ENCODE measurements around the gene TXNL4A.

The TXNL4A gene

DNA sequence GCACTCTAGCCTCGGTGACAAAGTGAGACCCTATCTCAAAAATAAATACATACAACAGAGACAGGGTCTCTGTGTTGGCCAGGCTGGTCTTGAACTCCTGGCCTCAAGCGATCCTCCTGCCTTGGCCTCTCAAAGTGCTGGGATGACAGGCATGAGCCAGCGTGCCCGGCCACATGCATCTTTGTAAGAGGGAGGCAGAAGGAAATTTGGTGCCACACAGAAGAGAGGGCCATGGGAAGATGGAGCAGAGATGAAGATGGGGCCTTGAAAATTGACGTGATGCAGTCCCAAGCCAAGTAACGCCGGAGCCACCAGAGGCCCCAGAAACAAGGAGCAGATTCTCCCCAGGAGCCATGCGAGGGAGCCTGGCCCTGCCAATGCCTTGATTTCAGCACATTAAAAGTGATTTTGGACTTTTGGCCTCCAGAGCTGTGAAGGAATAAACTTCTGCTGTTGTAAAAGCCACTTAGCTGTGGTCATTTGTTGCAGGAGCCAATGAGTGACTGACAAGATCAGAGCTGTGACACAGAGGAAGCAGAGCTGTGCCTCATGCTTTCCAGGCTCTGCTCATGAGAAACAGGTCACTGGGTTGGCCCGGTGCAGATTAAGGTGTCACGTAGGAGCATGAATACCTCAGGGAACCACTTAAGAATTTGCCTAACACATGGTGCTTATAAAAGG, 34.3 kb downstream of the TXNL4A start:
- no peak overlapping the region for H3K4me2 ChIP-seq (ENCODE audit: insufficient read depth, low read length)
- H4K20me1 ChIP-seq (ENCODE audit: insufficient read depth, low read length): peaks cover 15% of the 10 kb centered on the region
- no peak overlapping the region for H2AFZ ChIP-seq (ENCODE audit: low read depth, low read length)
- peaks cover 24% of the 10 kb centered on the region for H3K4me1 ChIP-seq (ENCODE audit: insufficient read depth, low read length)
- H3K36me3 ChIP-seq (ENCODE audit: insufficient read depth, low read length): peaks cover 6% of the 10 kb centered on the region
- H3K27me3 ChIP-seq (ENCODE audit: insufficient read depth, low read length, poor library complexity): no peaks in the 10 kb centered on the region
- H3K9ac ChIP-seq (ENCODE audit: low read depth, low read length): no peak overlapping the region
- no peak overlapping the region for H3K4me3 ChIP-seq (ENCODE audit: low read depth in 1 of 2, low read length in 2 of 2)
- peaks cover 21% of the 10 kb centered on the region for H3K79me2 ChIP-seq (ENCODE audit: insufficient read depth, low read length)
- TF ChIP-seq, protein P1, sequence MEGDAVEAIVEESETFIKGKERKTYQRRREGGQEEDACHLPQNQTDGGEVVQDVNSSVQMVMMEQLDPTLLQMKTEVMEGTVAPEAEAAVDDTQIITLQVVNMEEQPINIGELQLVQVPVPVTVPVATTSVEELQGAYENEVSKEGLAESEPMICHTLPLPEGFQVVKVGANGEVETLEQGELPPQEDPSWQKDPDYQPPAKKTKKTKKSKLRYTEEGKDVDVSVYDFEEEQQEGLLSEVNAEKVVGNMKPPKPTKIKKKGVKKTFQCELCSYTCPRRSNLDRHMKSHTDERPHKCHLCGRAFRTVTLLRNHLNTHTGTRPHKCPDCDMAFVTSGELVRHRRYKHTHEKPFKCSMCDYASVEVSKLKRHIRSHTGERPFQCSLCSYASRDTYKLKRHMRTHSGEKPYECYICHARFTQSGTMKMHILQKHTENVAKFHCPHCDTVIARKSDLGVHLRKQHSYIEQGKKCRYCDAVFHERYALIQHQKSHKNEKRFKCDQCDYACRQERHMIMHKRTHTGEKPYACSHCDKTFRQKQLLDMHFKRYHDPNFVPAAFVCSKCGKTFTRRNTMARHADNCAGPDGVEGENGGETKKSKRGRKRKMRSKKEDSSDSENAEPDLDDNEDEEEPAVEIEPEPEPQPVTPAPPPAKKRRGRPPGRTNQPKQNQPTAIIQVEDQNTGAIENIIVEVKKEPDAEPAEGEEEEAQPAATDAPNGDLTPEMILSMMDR (IDR thresholded peaks at IDR 0.05; ENCODE audit: borderline replicate concordance, extremely low read depth, low read length, poor library complexity, severe bottlenecking): no peak
- TF ChIP-seq EZH2 (IDR thresholded peaks at IDR 0.05; ENCODE audit: borderline replicate concordance, low read depth, low read length, severe bottlenecking): no peak
- no peak overlapping the region for H3K27ac ChIP-seq (ENCODE audit: low read length)
- ATAC-seq (ENCODE audit: insufficient read depth, low read depth) (no peak), DNase-seq (no peak)
- H3K9me3 ChIP-seq (ENCODE audit: insufficient read depth, low read length, severe bottlenecking): no peaks in the 10 kb centered on the region

DNA sequence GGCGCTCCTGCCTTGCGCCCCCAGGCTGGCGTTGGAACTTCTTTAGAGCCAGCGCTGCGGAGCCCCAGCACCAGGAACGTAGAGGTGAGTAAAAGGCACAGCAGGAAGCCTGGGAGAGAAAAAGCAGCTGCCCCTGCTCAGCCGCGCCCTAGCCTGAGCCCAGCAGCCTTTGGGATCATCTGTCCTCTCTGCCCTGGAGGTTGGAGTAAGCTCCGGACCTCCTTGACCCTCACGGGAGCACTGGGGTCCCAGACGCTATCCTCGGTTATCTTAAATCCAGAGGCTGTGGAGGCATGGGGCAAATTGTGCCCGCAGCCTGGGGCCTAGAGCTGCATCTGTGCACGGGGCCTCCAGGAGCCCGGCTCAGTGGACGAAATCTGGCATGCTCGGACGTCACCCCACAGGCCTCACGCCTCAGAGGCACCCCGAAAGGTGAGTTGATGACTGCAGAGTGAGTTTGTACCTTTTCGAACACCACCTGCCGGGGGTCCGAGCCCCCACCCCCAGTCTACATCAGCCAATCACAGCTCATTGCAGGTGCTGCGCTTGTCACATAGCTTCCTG, 35.3 kb downstream of the TXNL4A start:
- no peaks in the 10 kb centered on the region for H3K9me3 ChIP-seq (ENCODE audit: insufficient read depth, low read length, severe bottlenecking)
- peaks cover 17% of the 10 kb centered on the region for H3K36me3 ChIP-seq (ENCODE audit: insufficient read depth, low read length)
- H3K4me2 ChIP-seq (ENCODE audit: insufficient read depth, low read length): no peak overlapping the region
- no peak overlapping the region for H3K27ac ChIP-seq (ENCODE audit: low read length)
- peaks cover 25% of the 10 kb centered on the region for H4K20me1 ChIP-seq (ENCODE audit: insufficient read depth, low read length)
- TF ChIP-seq, protein P1 (IDR thresholded peaks at IDR 0.05; ENCODE audit: borderline replicate concordance, extremely low read depth, low read length, poor library complexity, severe bottlenecking): no peak
- no peak for ATAC-seq (ENCODE audit: insufficient read depth, low read depth)
- peaks cover 33% of the 10 kb centered on the region for H3K4me1 ChIP-seq (ENCODE audit: insufficient read depth, low read length)
- H3K9ac ChIP-seq (ENCODE audit: low read depth, low read length): no peak overlapping the region
- H3K27me3 ChIP-seq (ENCODE audit: insufficient read depth, low read length, poor library complexity): no peaks in the 10 kb centered on the region
- no peak overlapping the region for H2AFZ ChIP-seq (ENCODE audit: low read depth, low read length)
- H3K79me2 ChIP-seq (ENCODE audit: insufficient read depth, low read length): peaks cover 32% of the 10 kb centered on the region
- H3K4me3 ChIP-seq (ENCODE audit: low read depth in 1 of 2, low read length in 2 of 2): no peak overlapping the region
- no peak for DNase-seq

DNA sequence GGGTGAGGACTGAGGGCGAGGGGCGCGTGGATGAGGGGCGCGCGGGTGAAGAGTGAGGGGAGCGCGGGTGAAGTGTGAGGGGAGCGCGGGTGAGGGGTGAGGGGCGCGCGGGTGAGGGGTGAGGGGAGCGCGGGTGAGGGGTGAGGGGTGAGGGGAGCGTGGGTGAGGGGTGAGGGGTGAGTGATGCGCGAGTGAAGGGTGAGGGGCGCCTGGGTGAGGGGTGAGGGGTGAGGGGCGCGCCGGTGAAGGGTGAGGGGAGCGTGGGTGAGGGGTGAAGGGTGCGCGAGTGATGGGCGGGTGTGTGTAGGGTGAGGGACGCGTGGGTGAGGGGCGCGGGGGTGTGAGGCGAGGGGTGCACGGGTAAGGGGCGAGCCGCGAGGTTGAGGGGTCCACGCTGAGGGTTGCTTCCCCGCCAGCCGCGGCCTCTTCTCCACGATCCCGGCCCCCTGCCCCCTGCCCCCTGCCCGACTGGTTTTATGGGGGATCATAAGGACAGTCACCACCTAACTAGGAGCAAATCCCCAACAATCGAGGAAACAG, 35.8 kb downstream of the TXNL4A start:
- H3K79me2 ChIP-seq (ENCODE audit: insufficient read depth, low read length): peaks cover 37% of the 10 kb centered on the region

More for the DNA sequence above, 35.8 kb downstream of the TXNL4A start:
- H3K27me3 ChIP-seq (ENCODE audit: insufficient read depth, low read length, poor library complexity): no peaks in the 10 kb centered on the region
- H3K9me3 ChIP-seq (ENCODE audit: insufficient read depth, low read length, severe bottlenecking): no peaks in the 10 kb centered on the region
- H3K4me3 ChIP-seq (ENCODE audit: low read depth in 1 of 2, low read length in 2 of 2): no peak overlapping the region
- H3K4me1 ChIP-seq (ENCODE audit: insufficient read depth, low read length): peaks cover 38% of the 10 kb centered on the region
- no peak overlapping the region for H3K27ac ChIP-seq (ENCODE audit: low read length)
- H3K4me2 ChIP-seq (ENCODE audit: insufficient read depth, low read length): peak overlapping the region; percentile 100; the same call in 1 of the 2 replicates
- H4K20me1 ChIP-seq (ENCODE audit: insufficient read depth, low read length): peaks cover 30% of the 10 kb centered on the region
- DNase-seq (no peak), ATAC-seq (ENCODE audit: insufficient read depth, low read depth) (no peak)
- H2AFZ ChIP-seq (ENCODE audit: low read depth, low read length): no peak overlapping the region; the same call in 1 of the 2 replicates
- TF ChIP-seq, protein P1 (IDR thresholded peaks at IDR 0.05; ENCODE audit: borderline replicate concordance, extremely low read depth, low read length, poor library complexity, severe bottlenecking): no peak
- no peak for TF ChIP-seq EZH2 (IDR thresholded peaks at IDR 0.05; ENCODE audit: borderline replicate concordance, low read depth, low read length, severe bottlenecking)
- no peak overlapping the region for H3K9ac ChIP-seq (ENCODE audit: low read depth, low read length)
- H3K36me3 ChIP-seq (ENCODE audit: insufficient read depth, low read length): peaks cover 17% of the 10 kb centered on the region

Data from DND-41 (cell line).